CD1c-positive myeloid dendritic cell (primary cell): Measurements from ENCODE around the gene IL36G.
A peak's percentile ranks its signal among the peaks of the same experiment; 100 is the strongest.

Experiments
- DNase-seq: peaks from one replicate; pipeline ENCODE4 v3.0.0-alpha.2; 2016; ENCODE audit errors: extremely low spot score

IL36G gene

DNA sequence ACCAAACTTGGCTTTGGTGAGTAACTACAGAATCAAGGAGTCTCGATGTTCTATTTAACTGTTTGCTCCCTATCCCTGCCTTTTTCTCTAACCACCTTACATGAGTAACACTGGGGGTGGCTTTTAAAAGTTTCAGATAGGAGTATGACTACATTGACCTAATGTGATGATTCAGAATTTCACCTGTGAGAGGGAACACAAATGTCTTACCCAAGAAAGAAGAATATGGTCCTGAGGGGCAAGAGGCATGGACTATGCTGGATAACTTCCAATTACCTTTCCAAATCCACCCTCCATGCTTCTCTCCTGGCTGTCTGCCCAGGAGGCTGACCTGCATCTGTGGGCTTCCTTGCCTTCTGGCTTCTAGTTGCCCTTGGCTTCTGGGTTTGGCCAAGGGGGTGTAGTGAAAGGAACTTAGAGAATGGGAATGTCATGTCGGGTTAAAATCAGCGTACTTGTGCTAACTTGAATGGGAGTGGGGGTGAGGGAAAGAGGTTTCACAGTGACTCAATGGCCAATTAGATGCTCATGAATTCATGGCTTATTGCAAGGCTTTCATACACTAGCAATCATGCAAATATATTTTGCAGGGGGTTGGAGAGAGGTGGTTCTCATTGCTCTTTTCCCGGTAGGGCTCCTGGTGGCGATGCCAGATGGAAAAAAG is 5.3 kb upstream of the IL36G start:
- DNase-seq: no peak

DNA sequence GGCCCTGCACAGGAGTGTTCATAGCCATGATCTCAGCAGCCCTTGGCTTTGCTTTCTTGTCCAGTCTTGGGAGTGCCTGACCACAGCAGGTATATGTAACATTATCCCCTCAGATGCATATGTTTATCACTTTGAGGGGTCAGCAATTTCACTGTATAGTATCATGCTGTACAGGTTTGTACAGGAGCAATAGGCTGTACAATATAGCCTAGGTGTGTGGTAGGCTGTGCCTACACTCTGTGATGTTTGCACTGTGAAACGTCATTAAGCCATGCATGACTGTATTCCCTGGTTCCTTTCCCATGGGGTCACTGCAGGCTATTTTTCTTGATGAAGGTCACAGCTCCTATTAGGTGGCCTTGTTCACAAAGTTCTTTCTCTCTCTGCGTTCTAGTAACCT is 4.7 kb upstream of the IL36G start:
- no peak for DNase-seq

DNA sequence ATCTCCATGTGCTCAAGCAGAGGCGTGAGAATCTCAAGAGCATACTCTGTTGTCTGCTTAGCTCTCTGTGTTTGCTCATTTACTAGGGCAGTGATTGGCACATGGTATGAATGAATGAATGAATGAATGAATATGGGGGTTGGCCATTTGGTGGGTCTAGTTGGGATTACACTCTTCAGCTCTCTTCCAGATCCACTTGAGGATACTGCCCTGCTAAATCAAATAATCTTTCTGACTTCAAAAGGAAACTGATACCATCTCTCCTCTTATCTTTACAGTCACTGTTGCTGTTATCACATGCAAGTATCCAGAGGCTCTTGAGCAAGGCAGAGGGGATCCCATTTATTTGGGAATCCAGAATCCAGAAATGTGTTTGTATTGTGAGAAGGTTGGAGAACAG is 1.9 kb downstream of the IL36G start:
- DNase-seq: no peak

DNA sequence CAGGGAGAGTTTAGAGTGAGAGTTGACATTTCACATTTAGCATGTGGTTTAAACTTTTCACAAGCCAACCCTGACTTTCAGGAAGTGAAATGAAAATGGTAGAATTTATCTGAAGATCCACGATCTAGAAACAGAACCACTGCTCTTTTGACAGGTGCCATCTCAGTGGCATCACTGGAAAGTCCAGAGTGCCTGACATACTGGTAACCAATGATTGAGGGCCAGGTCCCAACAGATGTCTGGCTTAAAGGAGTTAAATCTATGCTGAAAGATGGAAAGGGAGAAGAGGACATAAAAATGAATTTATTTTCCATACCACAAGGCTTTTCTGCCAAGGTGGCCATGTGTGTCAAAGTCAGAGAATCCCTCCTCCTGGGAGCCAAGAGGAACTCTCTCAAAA is 2.7 kb downstream of the IL36G start:
- no peak for DNase-seq

DNA sequence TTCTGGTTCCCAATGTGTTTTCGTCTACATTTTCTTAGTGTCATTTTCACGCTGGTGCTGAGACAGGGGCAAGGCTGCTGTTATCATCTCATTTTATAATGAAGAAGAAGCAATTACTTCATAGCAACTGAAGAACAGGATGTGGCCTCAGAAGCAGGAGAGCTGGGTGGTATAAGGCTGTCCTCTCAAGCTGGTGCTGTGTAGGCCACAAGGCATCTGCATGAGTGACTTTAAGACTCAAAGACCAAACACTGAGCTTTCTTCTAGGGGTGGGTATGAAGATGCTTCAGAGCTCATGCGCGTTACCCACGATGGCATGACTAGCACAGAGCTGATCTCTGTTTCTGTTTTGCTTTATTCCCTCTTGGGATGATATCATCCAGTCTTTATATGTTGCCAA is 7.3 kb downstream of the IL36G start:
- DNase-seq: no peak

DNA sequence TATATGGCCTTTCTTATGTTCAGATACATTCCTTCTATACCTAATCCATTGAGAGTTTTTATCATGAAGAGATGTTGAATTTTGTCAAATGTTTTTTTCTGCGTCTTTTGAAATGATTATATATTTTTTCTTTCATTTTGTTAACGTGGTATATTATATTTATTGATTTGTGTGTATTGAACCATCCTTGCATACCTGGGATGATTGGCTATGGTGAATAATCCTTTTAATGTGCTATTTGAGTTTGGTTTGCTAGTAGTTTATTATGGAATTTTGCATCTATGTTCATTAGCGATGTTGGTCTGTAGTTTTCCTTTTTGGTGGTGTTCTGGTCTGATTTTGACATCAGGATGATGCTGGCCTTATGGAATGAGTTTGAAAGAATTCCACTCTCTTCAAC is 11.8 kb downstream of the IL36G start:
- no peak for DNase-seq

DNA sequence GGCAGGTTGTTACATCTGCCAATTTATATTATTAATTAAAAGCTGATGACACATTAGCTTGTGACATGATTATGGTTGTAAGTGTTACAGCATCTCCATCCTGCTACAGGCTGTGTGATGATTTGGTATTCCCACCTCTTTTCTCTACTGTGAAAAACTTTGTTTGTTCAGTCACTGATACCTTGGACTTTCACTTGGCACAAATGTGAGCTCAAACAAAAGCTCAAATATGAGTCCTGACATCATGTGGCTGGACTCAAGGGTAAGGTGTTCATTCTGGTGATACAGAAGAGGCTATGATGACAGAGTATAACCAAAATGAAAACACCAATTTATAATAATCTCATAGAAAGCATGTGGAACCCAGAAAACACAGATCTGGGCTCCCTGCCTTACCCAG is 16.0 kb downstream of the IL36G start:
- DNase-seq: no peak

DNA sequence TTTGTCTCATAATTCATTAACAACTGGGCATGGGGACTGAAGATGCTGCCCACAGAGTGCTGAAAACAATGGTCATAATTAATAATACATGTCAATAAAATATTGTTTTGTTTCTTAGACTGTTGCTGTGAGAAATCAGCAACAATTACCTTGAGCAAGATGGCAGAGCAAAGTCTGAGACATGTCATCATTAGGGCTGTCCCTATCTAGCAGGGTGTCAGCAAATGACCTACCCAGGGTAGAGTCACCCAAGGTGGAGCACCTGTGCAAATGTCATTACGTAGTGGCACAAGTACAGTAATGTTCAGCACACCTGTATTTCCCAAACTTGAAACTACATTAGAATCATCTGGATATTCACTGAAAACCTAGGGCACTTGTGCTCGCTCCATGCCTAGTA is 16.8 kb downstream of the IL36G start:
- DNase-seq: no peak

DNA sequence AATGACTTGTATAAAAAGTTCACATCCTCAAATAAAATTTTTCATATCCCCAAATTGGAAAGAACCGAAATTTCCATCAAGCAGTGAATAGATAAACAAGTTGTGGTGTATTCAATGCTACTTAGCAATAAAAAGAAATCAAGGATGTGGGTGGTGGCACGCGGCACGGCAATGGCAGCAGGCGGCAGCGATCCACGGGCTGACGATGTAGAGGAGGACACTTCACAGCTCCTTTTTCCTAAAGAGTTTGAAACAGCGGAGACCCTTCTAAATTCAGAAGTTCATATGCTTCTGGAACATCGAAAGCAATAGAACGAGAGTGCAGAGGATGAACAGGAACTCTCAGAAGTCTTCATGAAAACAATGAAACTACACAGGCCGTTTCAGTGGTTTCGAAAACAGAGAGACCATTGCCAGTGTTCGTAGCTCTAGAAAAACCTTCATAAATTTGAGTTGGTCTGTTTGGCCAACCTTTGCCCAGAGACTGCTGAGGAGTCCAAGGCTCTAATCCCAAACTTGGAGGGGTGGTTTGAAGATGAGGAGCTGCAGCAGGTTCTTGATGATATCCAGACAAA is 17.6 kb downstream of the IL36G start:
- DNase-seq: no peak

DNA sequence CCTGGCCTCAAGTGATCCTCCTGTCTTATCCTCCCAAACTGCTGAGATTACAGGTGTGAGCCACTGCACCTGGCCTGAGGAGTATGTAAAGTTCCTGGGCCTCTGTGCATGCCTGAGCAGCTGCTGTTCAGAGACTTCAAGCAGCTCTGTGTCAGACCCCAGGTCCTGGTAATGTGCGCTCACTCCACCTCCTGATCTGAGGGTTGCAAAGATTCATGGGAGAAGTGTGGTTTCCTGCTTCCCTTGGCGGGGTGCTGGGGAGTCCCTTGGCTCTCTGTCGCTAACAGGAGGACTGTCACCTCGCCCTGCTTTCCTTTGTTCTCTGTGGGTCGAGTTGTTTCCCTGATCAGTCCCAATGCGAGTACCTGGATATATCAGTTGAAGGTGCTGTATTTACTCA is 18.8 kb downstream of the IL36G start:
- DNase-seq: peak; percentile 14

DNA sequence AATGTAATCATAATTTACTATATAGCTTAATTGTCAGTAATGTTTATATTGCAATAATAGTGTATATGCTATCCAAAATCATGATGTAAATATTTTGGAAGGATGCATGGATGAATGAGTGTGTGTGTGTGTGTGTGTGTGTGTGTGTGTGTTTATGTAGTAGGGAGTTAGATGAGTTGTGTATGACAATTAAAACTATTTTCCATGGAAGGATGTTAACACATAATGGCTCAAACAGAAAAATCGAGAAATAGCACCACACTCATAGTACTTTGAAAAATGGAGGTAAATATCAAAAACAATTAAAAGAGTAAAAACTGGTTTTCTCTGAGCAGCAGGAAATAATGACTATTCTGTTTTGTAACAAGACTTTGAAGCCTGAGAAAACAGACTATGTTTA is 19.3 kb downstream of the IL36G start:
- no peak for DNase-seq

DNA sequence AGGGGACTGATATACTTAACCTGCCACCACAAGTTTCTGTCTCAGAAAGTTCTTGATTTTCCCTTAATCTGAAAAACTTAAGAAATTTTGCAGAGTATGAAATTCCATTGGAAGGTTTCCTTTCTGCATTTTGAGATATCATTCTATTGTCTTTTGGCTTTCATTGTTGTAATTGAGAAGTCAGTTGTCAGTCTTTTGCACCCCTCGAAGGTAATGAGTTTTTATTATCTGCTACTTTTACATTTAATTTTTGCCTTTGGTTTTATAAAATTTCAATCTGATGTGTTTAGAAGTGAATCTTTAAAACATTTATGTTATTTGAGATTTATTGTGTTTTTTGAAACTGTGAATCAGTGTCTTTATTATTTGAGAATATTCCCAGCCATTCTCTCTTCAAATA is 22.6 kb downstream of the IL36G start:
- DNase-seq: no peak

DNA sequence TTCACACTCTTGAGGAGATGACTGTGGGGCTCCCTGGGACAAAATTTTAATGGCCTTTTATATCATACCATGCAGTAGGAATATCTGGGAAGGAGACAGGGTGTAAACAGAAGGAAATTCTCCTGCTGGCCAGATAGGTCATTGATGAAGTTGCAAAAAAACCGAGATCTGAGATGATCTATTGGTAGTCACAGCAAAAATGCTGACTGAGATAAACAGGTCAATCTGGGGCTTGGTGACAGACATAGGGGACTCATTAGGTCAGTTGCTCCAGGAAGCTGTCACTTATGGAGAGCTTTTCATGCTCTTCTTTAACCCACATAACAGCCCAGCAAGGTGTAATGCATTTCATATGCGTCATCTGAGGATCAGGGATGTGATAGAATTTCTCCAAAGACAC is 24.9 kb downstream of the IL36G start:
- DNase-seq: no peak

DNA sequence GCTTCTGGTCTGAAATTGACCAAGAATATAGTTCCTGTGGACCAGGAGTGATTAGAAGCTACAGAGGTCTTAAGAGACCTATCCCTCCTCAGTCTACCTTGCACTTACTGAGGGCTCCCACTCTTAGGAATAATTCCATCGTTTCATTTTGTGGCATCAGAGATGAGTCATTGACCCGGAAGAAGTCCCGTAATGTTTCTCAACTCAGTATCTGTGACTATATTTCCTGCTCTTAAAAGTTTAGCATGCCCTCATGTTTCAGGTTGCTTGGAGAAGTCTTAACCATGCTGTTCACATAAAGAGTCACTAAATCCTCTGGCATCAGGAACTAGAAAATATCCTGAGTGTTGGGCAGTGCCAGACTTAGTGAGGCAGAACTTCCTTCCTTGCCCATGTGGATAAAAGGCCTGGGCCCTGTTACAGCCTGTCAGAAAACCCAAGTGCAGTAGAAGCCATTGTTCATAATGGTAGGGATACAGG is 27.3 kb downstream of the IL36G start, which contains the start of gene IL36A:
IL36A (plus strand) TSS at position 430 of the 480 bp plus-strand sequence. CDS start 413 bp downstream, outside the sequence.
- DNase-seq: no peak

DNA sequence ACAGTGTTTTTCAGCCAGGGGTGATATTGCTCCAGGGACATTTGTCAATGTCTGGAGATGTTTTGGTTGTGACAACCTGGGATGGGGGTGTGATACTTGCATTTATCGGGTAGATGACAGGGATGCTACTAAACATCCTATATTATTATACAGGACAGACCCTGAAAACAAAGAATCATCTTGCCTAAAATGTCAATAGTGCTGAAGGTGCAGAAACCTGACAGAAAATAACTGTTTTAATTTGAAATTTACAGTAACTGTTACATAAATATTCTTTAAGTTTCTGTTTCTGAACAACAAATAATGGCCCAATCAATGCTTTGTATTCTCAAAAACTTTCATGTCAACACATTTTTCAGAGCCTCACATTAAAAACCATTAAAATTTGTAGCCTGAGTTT is 29.4 kb downstream of the IL36G start:
- no peak for DNase-seq

DNA sequence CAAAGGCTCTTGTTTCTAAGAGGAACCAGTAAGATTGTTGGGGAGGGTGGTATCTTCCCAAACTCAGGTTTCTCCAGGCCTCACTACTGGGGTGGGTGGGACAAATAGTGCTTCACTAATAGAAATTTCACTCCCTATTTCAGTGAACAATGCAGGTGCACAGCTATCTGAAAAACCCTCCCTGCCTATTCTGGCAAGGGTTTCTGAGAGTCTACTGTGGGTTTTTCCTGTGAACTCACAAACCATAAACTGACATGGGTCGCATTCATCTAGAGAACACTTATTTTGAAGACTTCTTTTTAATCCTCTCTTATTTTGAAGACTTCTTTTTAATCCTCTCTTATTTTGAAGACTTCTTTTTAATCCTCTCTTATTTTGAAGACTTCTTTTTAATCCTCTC is 31.8 kb downstream of the IL36G start:
- DNase-seq: no peak

DNA sequence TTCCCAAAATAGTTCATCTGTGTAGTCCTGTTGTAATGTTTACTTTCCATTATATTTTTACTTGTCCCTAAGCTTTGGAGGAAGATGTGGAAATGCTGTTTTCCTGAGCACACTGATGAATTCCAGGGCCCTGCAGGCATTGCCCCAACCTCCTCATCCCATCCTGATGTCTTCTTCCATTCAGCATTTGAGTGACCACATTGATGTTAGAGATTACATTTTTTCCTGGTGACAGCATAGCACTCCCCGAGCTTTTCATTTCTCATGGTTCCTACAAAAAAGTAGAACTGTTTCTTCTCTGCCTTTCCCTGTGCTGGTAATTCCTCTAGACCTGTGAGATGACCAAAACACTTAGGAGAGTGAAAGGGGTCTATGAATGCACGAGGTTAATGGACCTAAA is 32.3 kb downstream of the IL36G start:
- DNase-seq: no peak

DNA sequence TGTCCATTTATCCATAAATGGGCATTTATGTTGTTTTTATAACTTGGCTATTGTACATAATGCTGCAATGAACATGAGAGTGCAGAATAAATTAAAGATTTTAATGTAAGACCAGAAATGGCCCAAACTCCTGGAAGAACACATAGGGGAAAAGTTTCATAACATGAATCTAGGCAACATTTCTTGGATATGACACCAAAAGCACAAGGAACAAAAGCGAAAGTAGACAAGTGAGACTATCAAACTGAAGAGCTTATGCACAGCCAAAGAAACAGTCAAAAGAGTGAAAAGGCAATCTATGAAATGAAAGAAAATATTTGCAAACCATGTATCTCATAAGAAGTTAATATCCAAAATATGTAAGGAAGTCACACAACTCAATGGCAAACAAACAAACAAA is 33.3 kb downstream of the IL36G start:
- no peak for DNase-seq

DNA sequence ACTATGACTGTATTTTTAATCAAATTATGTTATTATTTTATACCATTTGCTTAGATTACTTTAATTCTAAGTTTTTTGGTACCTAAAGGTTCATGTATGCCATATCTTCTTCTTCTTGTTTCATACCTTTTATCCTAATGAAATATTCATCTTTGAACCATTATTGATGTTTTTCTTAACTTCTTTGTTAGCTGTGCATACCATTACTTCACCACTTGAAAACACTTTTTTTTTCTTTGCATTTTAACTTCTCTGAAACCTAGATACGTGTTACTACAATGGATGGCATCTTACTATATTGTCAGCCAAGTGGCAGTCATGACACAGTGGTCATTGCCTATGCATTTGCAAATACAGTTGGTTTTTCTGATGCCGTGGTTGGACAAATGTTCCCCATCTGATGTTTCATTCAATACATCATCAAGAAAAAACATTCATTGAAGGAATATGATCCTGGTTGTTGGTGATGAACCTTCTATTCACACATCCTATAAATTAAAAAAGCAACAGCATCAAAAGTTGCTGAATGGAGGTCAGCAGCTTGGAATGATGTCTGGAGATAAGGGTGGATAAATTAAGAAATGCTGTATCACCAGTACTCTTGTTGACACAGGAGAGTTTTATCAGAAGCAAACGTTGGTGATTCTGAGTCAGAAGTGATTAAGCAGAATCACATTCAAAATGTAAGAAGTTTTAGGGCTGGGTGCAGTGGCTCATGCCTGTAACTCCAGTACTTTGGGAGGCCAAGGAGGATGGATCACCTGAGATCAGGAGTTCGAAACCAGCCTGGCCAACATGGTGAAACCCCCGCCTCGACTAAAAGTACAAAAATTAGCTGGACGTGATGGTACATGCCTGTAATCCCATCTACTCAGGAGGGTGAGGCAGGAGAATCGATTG is 34.9 kb downstream of the IL36G start:
- DNase-seq: no peak

DNA sequence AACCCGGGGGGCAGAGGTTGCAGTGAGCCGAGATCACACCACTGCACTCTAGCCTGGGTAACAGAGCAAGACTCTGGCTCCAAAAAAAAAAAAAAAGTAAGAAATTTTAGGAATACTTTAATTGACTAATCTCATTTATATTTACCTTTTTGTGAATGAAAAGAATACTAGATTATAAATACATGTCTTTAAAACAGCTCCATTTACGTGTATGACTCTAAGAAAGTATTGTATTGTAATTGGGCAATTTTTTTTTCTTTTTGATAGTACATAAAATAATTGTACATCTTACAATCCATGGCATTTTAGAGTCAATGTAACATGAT is 35.5 kb downstream of the IL36G start:
- no peak for DNase-seq

DNA sequence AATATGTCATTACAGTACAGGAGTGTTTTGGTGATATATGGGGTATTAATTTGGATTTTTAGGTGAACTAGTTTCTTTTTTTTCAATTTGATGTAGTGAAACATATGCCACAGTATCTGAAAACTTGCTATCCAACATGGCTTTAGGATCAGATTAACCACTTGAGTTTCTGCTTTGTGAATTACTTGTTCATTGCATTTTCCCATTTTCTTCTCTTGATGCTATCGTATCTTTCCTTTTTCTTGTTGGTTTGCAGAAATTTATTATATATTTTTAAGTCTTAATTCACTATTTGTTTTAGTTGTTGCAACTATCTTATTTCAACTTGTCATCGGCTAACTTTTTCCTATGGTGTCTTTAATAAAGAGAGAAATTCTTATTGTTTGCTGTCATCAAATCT is 36.3 kb downstream of the IL36G start:
- no peak for DNase-seq

DNA sequence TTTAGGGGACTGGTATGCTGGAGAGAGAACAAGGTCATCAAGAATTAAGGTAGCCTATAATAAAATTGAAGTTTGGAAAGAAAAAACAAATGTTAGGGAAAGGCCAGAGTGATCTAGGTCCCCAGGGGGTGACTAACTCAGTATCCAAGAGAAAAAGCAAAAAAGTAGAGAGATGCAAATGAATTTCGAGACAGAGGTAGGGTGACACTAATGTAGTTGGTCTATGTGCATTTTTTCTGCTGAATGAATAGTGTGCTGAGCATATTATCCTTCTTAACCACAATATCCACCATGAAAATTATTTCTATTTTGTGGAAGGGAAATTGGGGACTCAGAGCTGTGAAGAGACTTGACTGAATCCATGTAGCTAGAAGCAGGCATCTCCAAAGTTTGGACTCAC is 37.2 kb downstream of the IL36G start:
- DNase-seq: no peak

DNA sequence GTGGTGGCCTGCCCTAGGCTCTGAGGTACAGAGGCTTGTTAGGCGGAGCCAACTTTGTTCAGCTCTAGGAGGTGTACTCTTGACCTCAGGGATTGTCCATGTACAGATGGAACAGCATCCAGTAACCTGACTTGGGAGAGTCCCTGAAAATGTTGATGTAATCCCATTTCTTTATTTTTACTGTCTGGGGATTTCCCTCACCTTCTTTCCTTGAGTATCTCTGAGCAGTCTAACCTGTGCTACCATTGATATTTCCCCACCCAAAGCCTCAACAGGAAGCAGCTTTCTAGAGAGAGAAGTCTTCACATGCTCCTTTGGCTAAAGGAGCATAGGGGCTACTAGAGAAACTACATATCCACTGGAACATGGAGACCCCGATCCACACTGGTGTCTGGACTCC is 37.8 kb downstream of the IL36G start:
- DNase-seq: no peak
